GM13976 (cell line): ENCODE data around the gene CAPN3.

Experiments used
- DNase-seq: peaks from one replicate; pipeline ENCODE4 v3.0.0; 2012; ENCODE audit warnings: low spot score
- CTCF ChIP-seq: IDR thresholded peaks from 2 replicates; pipeline ENCODE4 v1.5.1; 2012; ENCODE audit warnings: borderline replicate concordance, mild to moderate bottlenecking; ENCODE audit not compliant: insufficient read depth; ENCODE audit errors: extremely low read depth, missing control alignments, control extremely low read depth
- in situ Hi-C: fragments of 300-500 bp; cut with MboI; formaldehyde crosslinking; loops from one replicate; pipeline ENCODE4 v1.12.0; 2022; ENCODE audit warnings: low sequenced_read_pairs, mixed read lengths, inconsistent platforms; ENCODE audit not compliant: unreplicated experiment

The CAPN3 gene

GRCh38 chr15:42384597-42384996 lies 25.3 kb downstream of the CAPN3 start:
- DNase-seq = no peak
- no peak for TF ChIP-seq CTCF
- in situ Hi-C loops = no loop called here

DNA sequence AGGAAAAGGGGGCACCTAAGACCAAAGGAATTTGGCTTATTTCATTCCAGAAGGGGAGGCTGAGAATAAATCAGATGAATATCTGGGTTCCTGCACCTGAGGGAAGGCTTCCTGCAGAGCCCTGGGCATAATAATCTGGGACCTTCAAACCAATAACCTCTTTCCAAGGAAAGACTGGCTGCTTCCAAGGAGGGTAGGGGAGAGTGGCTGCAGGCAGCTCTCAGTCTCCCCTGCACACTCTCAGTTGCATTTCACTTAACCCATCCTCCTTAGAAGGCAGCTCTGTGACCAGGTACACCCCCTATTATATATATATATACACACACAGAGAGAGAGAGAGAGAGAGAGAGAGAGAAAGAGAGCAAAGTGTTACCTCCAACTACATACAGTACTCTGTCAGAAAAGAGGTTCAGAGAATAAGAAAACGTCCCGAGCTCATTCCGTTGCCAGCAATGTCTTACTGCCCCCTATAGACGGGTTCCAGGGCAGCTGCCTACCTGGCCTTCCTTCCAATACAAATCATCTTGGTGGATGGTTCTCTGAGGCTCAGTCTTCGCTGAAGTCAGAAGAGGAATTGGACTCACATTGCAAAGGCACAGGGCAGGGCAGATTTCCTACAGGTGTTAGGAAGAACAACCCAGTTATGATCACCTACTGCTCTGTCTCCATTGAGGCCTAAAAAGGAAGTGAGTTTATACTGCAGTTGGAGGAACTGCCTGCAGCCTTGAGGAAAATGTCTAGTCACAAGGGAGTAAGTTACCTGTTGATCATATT lies 26.1 kb downstream of the CAPN3 start:
- peak; percentile 68 for DNase-seq
- TF ChIP-seq CTCF = peak; percentile 65
- in situ Hi-C loops = no loop called here

GRCh38 chr15:42385980-42386700 lies 26.8 kb downstream of the CAPN3 start:
- TF ChIP-seq CTCF = no peak
- in situ Hi-C loops = no loop called here
- DNase-seq = no peak

- in situ Hi-C loops = no loop called here
- no peak for TF ChIP-seq CTCF
- no peak for DNase-seq
Observed at GRCh38 chr15:42387603-42388002, 28.3 kb downstream of the CAPN3 start.

DNA sequence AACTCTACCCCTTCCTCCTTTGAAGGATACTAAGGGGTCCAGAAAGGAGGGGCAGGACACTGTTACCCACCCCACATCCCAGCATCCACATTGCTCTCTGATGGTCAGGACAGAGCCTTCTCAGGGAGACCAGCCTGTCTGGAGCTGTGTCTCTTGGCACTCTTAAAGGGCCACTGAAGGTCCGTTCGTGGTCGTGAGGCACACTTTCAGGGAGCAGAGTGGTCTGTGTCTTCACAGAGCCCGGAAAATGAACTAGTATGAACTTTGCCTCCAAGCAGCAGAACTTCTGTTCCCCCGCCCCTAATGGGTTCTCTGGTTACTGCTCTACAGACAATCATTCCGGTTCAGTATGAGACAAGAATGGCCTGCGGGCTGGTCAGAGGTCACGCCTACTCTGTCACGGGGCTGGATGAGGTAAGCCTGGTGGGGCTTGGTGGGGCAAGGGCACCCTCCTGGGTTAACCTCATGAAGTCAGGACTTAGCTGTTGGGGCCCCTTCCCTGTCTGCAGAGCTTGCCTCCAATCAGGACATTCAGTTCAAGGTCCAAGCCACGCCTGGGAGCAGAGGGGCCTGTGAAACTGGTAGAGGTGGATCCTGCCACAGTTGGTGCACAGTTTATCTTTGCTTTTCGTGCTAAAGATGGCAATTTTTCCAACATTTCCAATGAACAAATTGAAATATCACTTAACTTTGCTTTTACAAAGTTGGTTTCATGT lies 33.2 kb downstream of the CAPN3 start:
- in situ Hi-C loops = no loop called here

More for the DNA sequence above, 33.2 kb downstream of the CAPN3 start:
- no peak for DNase-seq
- no peak for TF ChIP-seq CTCF
